Natural killer cell (primary cell): ENCODE measurements around the gene STMN3. TPM values are rescaled to one million over a fixed set of nuclear protein-coding genes. Genes with fewer than 3 reads are reported as not detected.

Experiments used
- ATAC-seq, 3 donors: fragments of 150-1000 bp in 2 of 3; fragments of 200-7000 bp in 1 of 3; cut with Tn5 transposase; 1 replicate in 1 of 3; 2 replicates in 2 of 3; pipeline ENCODE4 v1.10.0; 2021; ENCODE audit warnings: mild to moderate bottlenecking in 2 of 3, moderate library complexity in 2 of 3
- DNase-seq, 2 donors: peaks; one replicate each; pipeline versions ENCODE4 v3.0.0 to v3.0.0-alpha.2; 2013 to 2021; ENCODE audit warnings: mixed read lengths in 1 of 2
- H3K27ac ChIP-seq: one replicate; pipeline ENCODE4 v1.5.1; 2013; ENCODE audit warnings: mild to moderate bottlenecking, low read length
- H3K27me3 ChIP-seq: one replicate; pipeline ENCODE4 v1.6.1; 2013; ENCODE audit warnings: low read length; ENCODE audit not compliant: control insufficient read depth, insufficient read depth
- H3K36me3 ChIP-seq: one replicate; pipeline ENCODE4 v1.6.1; 2013; ENCODE audit warnings: low read length; ENCODE audit not compliant: control insufficient read depth, insufficient read depth
- H3K4me1 ChIP-seq: one replicate; pipeline ENCODE4 v1.6.1; 2013; ENCODE audit warnings: low read length; ENCODE audit not compliant: control insufficient read depth, insufficient read depth
- H3K4me3 ChIP-seq: one replicate; pipeline ENCODE4 v1.5.1; 2013; ENCODE audit warnings: low read length
- H3K9me3 ChIP-seq: one replicate; pipeline ENCODE4 v1.6.1; 2013; ENCODE audit warnings: low read length; ENCODE audit not compliant: control insufficient read depth, insufficient read depth
- H3K27ac Mint-ChIP-seq, 2 donors: one replicate each; pipeline ENCODE4 v1.8.0; 2022; ENCODE audit warnings: mild to moderate bottlenecking in 2 of 2, mixed read lengths in 2 of 2, moderate library complexity in 1 of 2
- H3K27me3 Mint-ChIP-seq, 2 donors: one replicate each; pipeline ENCODE4 v1.8.0; 2022; ENCODE audit warnings: low read depth in 2 of 2, mixed read lengths in 2 of 2
- H3K36me3 Mint-ChIP-seq: one replicate; pipeline ENCODE4 v1.8.0; 2022; ENCODE audit warnings: mixed read lengths
- H3K4me1 Mint-ChIP-seq, 2 donors: one replicate each; pipeline ENCODE4 v1.8.0; 2022; ENCODE audit warnings: mixed read lengths in 2 of 2
- H3K4me3 Mint-ChIP-seq: one replicate; pipeline ENCODE4 v1.8.0; 2022; ENCODE audit warnings: mild to moderate bottlenecking, moderate library complexity, mixed read lengths
- H3K9me3 Mint-ChIP-seq, 2 donors: one replicate each; pipeline ENCODE4 v1.8.0; 2022; ENCODE audit warnings: mixed read lengths in 2 of 2
- CTCF ChIP-seq: fragments of 200-600 bp; IDR thresholded peaks from one replicate; pipeline ENCODE4 v1.8.0; 2022; ENCODE audit warnings: antibody characterized with exemption
- WGBS: methylation state at CpG from one replicate; pipeline ENCODE4 v1.1.7; 2013; ENCODE audit warnings: missing lambda C conversion rate; ENCODE audit not compliant: insufficient coverage; 5-methylcytosine and 5-hydroxymethylcytosine counted together
- intact Hi-C: fragments of 100-400 bp; cut with micrococcal nuclease; formaldehyde crosslinking; loops from one replicate; pipeline ENCODE4 v1.14.2; 2022
- total RNA-seq, 4 donors: library from RNA; stranded (reverse); fragments of 120-200 nt in 1 of 4; gene quantifications; one replicate each; pipeline versions ENCODE4 v1.2.3 to v1.2.4, GENCODE V29; 2013 to 2022

Gene STMN3
- total RNA-seq, 3 donors from 2014 or later (not counting 1 experiment from before 2014, with no cell fraction given): 6.7 to 12.9 (median 8.3) TPM

- Histone ChIP-seq H3K27me3 (no peaks in the 10 kb centered on the region), H3K27ac (no peak overlapping the region), H3K4me3 (no peak overlapping the region), H3K9me3 (no peaks in the 10 kb centered on the region), H3K36me3 (peaks cover 23% of the 10 kb centered on the region), H3K4me1 (peaks cover 34% of the 10 kb centered on the region)
- intact Hi-C loops: no loop called here
- 90% methylated on average over 5 of the region's 5 CpGs for WGBS
- H3K27ac Mint-ChIP-seq: no peak overlapping the region
- H3K4me1 Mint-ChIP-seq: peaks cover 0 to 24% of the 10 kb centered on the region in 2 donors
- H3K4me3 Mint-ChIP-seq: no peak overlapping the region
- no peak for DNase-seq
- TF ChIP-seq CTCF: no peak
- no peak for ATAC-seq
- no peaks in the 10 kb centered on the region for H3K9me3 Mint-ChIP-seq
- H3K27me3 Mint-ChIP-seq: no peaks in the 10 kb centered on the region
- H3K36me3 Mint-ChIP-seq: no peaks in the 10 kb centered on the region
Observed at GRCh38 chr20:63701051-63701328, 47.8 kb upstream of the STMN3 start.

GRCh38 chr20:63700199-63701050 is 47.2 kb upstream of the STMN3 start:
- Mint-ChIP-seq H3K9me3 (no peaks in the 10 kb centered on the region), H3K27ac (no peak overlapping the region), H3K4me3 (no peak overlapping the region), H3K36me3 (no peaks in the 10 kb centered on the region), H3K27me3 (no peaks in the 10 kb centered on the region), H3K4me1 (peaks cover 0 to 24% of the 10 kb centered on the region in 2 donors)
- 95% methylated on average over 40 of the region's 43 CpGs for WGBS
- H3K4me3 ChIP-seq: no peak overlapping the region
- no peak for TF ChIP-seq CTCF
- no peak for ATAC-seq
- peaks cover 18% of the 10 kb centered on the region for H3K36me3 ChIP-seq
- no peak for DNase-seq
- no peak overlapping the region for H3K27ac ChIP-seq
- H3K4me1 ChIP-seq: peaks cover 36% of the 10 kb centered on the region
- intact Hi-C loops: no loop called here
- no peaks in the 10 kb centered on the region for H3K27me3 ChIP-seq
- H3K9me3 ChIP-seq: no peaks in the 10 kb centered on the region

GRCh38 chr20:63699466-63700198 is 46.4 kb upstream of the STMN3 start:
- H3K27me3 Mint-ChIP-seq: no peaks in the 10 kb centered on the region

More at GRCh38 chr20:63699466-63700198, 46.4 kb upstream of the STMN3 start:
- no peaks in the 10 kb centered on the region for H3K36me3 Mint-ChIP-seq
- H3K4me3 ChIP-seq: no peak overlapping the region
- H3K4me1 Mint-ChIP-seq: peaks cover 0 to 24% of the 10 kb centered on the region in 2 donors
- TF ChIP-seq CTCF: no peak
- intact Hi-C loops: no loop called here
- H3K27ac ChIP-seq: no peak overlapping the region
- no peak overlapping the region for H3K27ac Mint-ChIP-seq
- no peak for ATAC-seq
- peaks cover 37% of the 10 kb centered on the region for H3K4me1 ChIP-seq
- no peak overlapping the region for H3K4me3 Mint-ChIP-seq
- WGBS: 92% methylated on average over 23 of the region's 24 CpGs
- peaks cover 11% of the 10 kb centered on the region for H3K36me3 ChIP-seq
- H3K9me3 ChIP-seq: no peaks in the 10 kb centered on the region
- DNase-seq: no peak
- no peaks in the 10 kb centered on the region for H3K27me3 ChIP-seq
- no peaks in the 10 kb centered on the region for H3K9me3 Mint-ChIP-seq
